Measurements from ENCODE around the gene SLC25A6. TPM values are rescaled to one million over a fixed set of nuclear protein-coding genes. Genes with fewer than 3 reads are reported as not detected.

SLC25A6 gene
- polyA plus RNA-seq, 3 donors from 2014 or later: 330 to 354 (median 347) TPM

DNA sequence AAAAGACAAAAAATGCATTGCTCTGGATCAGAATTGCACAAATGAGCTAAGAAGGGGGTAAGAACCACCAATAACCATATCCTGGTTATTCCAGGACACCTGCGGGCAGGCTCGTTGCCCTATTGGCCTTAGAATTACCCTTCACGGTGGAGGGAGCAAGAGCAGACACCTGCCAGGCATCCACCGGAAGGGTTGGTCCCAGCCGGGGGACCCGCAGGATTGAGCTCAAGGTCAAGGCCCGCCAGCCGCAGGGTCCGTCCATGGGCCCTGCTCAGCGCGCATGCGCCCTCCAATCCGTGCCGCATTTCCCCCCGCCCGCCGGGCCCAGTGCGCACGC is 575 bp downstream of the SLC25A6 start:
- peaks cover 0 to 1% (median 0%) of the 10 kb centered on the region in 6 donors for H3K9me3 Mint-ChIP-seq
- peaks cover 8 to 17% (median 13%) of the 10 kb centered on the region in 3 donors for H3K36me3 Mint-ChIP-seq
- H3K27me3 Mint-ChIP-seq (ENCODE audit: low read depth in 3 of 3): peaks cover 13 to 21% (median 14%) of the 10 kb centered on the region in 3 donors
- peaks cover 39 to 44% of the 10 kb centered on the region in 2 donors for H3K4me1 Mint-ChIP-seq
- peak overlapping the region; percentile 86 to 94 (median 91) for H3K4me3 Mint-ChIP-seq
- DNase-seq: peak in 1 of 3 donors; percentile 94
- H3K27ac Mint-ChIP-seq: peak overlapping the region in 5 of 6 donors; percentile 77 to 90 (median 86)

DNA sequence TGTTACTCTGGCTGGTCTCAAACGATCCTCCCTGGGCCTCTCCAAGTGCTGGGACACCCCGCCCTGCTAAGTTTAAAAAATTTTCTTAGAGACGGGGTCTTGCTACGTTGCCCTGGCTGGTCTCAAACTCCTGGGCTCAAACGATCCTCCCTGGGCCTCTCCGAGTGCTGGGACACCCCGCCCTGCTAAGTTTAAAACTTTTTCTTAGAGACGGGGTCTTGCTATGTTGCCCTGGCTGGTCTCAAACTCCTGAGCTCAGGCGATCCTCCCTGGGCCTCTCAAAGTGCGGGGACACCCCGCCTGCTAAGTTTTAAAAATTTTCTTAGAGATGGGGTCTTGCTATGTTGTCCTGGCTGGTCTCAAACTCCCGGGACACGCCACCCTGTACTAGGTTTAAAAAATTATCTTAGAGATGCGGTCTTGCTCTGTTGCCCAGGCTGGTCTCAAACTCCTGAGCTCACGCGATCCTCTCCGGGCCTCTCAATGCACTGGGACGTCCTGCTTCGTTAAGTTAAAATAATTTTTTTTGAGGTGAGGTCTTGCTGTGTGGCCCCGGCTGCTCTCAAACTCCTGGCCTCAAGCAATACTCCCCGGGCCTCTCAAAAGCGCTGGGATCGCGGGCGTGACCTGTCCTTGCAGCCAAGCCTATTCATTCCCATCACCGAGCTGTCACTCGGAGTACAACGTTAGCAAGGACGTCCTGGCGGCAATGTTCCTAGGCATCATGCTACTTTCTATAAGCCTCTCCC is 1.1 kb downstream of the SLC25A6 start:
- Mint-ChIP-seq H3K4me1 (peaks cover 39 to 41% of the 10 kb centered on the region in 2 donors), H3K9me3 (peaks cover 0 to 1% (median 0%) of the 10 kb centered on the region in 6 donors), H3K27me3 (ENCODE audit: low read depth in 3 of 3) (peaks cover 13 to 22% (median 16%) of the 10 kb centered on the region in 3 donors), H3K36me3 (peaks cover 8 to 17% (median 15%) of the 10 kb centered on the region in 3 donors), H3K27ac (peak overlapping the region in 5 of 6 donors; percentile 49 to 90 (median 86)), H3K4me3 (peak overlapping the region; percentile 86 to 94 (median 91))
- DNase-seq: no peak

GRCh38 chrX:1389993-1390285 is 2.0 kb downstream of the SLC25A6 start:
- Mint-ChIP-seq H3K9me3 (no peaks in the 10 kb centered on the region), H3K4me1 (peaks cover 38 to 39% of the 10 kb centered on the region in 2 donors), H3K27ac (no peak overlapping the region), H3K4me3 (peak overlapping the region in 3 of 5 donors; percentile 58 to 65 (median 63)), H3K36me3 (peaks cover 8 to 23% (median 18%) of the 10 kb centered on the region in 3 donors), H3K27me3 (ENCODE audit: low read depth in 3 of 3) (peaks cover 13 to 23% (median 15%) of the 10 kb centered on the region in 3 donors)
- DNase-seq: no peak

- DNase-seq: no peak
- Mint-ChIP-seq H3K9me3 (no peaks in the 10 kb centered on the region), H3K36me3 (peaks cover 8 to 28% (median 18%) of the 10 kb centered on the region in 3 donors), H3K27me3 (ENCODE audit: low read depth in 3 of 3) (peaks cover 13 to 23% (median 15%) of the 10 kb centered on the region in 3 donors), H3K4me1 (peaks cover 36 to 39% of the 10 kb centered on the region in 2 donors), H3K4me3 (peak overlapping the region in 3 of 5 donors; percentile 43 to 64 (median 63)), H3K27ac (no peak overlapping the region)
These were observed 2.5 kb downstream of the SLC25A6 start for GRCh38 chrX:1389181-1389992.

GRCh38 chrX:1388651-1389050 is 3.3 kb downstream of the SLC25A6 start:
- no peak for DNase-seq
- Mint-ChIP-seq H3K9me3 (no peaks in the 10 kb centered on the region), H3K27me3 (ENCODE audit: low read depth in 3 of 3) (peaks cover 13 to 23% (median 18%) of the 10 kb centered on the region in 3 donors), H3K4me1 (peaks cover 35 to 36% of the 10 kb centered on the region in 2 donors), H3K36me3 (peaks cover 8 to 28% (median 18%) of the 10 kb centered on the region in 3 donors), H3K4me3 (peak overlapping the region; percentile 20 to 64 (median 43)), H3K27ac (peak overlapping the region in 1 of 6 donors; percentile 29)

GRCh38 chrX:1387141-1387776 is 4.7 kb downstream of the SLC25A6 start:
- Mint-ChIP-seq H3K27me3 (ENCODE audit: low read depth in 3 of 3) (peaks cover 13 to 28% (median 14%) of the 10 kb centered on the region in 3 donors), H3K9me3 (no peaks in the 10 kb centered on the region), H3K36me3 (peaks cover 8 to 28% (median 18%) of the 10 kb centered on the region in 3 donors), H3K4me3 (no peak overlapping the region), H3K4me1 (peaks cover 28 to 34% of the 10 kb centered on the region in 2 donors), H3K27ac (no peak overlapping the region)
- DNase-seq: no peak

GRCh38 chrX:1386338-1387127 is 5.4 kb downstream of the SLC25A6 start:
- no peak overlapping the region for H3K4me3 Mint-ChIP-seq
- H3K27ac Mint-ChIP-seq: peak overlapping the region in 1 of 6 donors; percentile 19
- H3K36me3 Mint-ChIP-seq: peaks cover 8 to 28% (median 18%) of the 10 kb centered on the region in 3 donors
- DNase-seq: no peak
- peaks cover 9 to 24% (median 9%) of the 10 kb centered on the region in 3 donors for H3K27me3 Mint-ChIP-seq (ENCODE audit: low read depth in 3 of 3)
- peaks cover 28 to 35% of the 10 kb centered on the region in 2 donors for H3K4me1 Mint-ChIP-seq
- no peaks in the 10 kb centered on the region for H3K9me3 Mint-ChIP-seq

DNA sequence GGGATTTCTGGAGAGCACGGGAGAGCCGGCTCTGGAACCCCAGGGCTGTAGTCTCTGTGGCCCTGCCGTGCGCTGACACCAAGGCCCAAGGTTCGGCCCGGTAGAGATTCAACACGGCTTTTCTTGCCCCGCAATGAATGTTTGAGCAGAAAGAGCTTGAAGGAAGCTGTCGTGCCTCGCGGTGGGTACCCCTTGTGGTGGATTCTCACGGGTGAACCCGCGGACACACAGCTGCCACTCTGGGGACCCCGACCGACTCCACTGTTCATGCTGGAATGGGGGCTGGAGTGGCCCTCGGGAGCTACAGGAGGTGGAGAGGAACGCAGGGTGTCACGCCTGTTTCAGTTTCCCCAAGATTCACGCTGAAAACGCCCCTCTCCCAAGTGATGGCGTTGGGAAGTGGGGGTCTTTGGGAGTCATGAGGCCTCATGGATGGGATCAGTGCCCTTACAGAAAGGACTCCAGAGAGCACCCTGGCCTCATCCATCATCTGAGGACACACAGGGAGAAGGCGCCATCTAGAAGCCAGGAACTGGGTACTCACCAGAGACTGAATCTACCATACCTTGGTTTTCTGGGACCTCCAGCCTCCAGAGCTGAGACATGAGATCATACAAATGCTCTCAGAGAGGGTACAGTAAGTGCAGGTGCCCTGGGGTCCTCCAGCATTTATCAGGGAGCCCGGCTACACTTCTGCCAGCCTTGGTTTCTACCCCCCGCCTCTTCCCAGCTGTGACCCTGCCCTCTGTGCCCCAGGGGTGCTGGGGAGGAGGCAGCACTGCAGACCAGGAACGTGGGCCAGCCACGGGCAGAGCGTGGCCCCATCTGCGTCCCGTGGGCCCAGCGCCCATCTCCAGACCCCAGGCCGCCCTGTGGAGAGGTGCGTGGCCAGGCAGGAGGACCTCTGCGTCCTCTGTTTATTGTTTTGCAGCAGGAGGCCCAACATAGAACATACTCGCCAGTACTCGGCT is 6.4 kb downstream of the SLC25A6 start:
- peaks cover 2 to 23% (median 9%) of the 10 kb centered on the region in 3 donors for H3K27me3 Mint-ChIP-seq (ENCODE audit: low read depth in 3 of 3)
- peaks cover 8 to 28% (median 18%) of the 10 kb centered on the region in 3 donors for H3K36me3 Mint-ChIP-seq
- H3K9me3 Mint-ChIP-seq: no peaks in the 10 kb centered on the region
- peak overlapping the region in 1 of 6 donors; percentile 40 for H3K27ac Mint-ChIP-seq
- H3K4me1 Mint-ChIP-seq: peaks cover 19 to 26% of the 10 kb centered on the region in 2 donors
- no peak overlapping the region for H3K4me3 Mint-ChIP-seq
- DNase-seq: no peak

- Mint-ChIP-seq H3K4me3 (no peak overlapping the region), H3K9me3 (no peaks in the 10 kb centered on the region), H3K4me1 (peaks cover 19 to 21% of the 10 kb centered on the region in 2 donors), H3K27ac (peak overlapping the region in 1 of 6 donors; percentile 40), H3K27me3 (ENCODE audit: low read depth in 3 of 3) (peaks cover 2 to 21% (median 11%) of the 10 kb centered on the region in 3 donors), H3K36me3 (peaks cover 8 to 28% (median 18%) of the 10 kb centered on the region in 3 donors)
- DNase-seq: no peak
These were observed 7.2 kb downstream of the SLC25A6 start for GRCh38 chrX:1384658-1385252.

GRCh38 chrX:1380672-1381233 is 11.2 kb downstream of the SLC25A6 start:
- peaks cover 2 to 13% (median 8%) of the 10 kb centered on the region in 3 donors for H3K27me3 Mint-ChIP-seq (ENCODE audit: low read depth in 3 of 3)
- no peak overlapping the region for H3K4me3 Mint-ChIP-seq
- peaks cover 0 to 1% of the 10 kb centered on the region in 2 donors for H3K4me1 Mint-ChIP-seq
- H3K36me3 Mint-ChIP-seq: peaks cover 0 to 11% (median 3%) of the 10 kb centered on the region in 3 donors
- DNase-seq: no peak
- peak overlapping the region in 1 of 6 donors; percentile 17 for H3K27ac Mint-ChIP-seq
- no peaks in the 10 kb centered on the region for H3K9me3 Mint-ChIP-seq

DNA sequence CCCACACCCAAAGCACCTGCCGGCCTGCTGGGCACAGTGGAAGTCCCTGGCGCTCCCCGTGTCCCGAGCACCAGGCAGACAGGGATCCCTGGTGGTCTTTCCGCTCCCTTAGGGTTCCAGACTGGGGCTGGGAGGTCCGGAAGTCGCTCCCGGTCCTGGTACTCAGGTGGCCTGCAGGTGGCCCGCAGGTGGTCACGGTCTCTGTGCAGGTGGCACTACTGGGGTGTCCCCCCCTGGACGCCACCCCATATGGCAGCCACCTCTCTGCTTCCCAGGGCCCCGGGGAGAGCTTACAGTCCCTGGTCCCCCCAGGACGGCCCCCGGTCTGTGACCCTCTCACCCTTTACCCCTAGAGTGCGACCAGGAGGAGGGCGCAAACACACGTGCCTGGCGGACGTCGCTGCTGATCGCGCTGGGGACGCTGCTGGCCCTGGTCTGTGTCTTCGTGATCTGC is 13.6 kb downstream of the SLC25A6 start:
- Mint-ChIP-seq H3K27me3 (ENCODE audit: low read depth in 3 of 3) (peaks cover 2 to 9% (median 5%) of the 10 kb centered on the region in 3 donors), H3K4me3 (no peak overlapping the region), H3K9me3 (no peaks in the 10 kb centered on the region), H3K4me1 (peaks cover 0 to 1% of the 10 kb centered on the region in 2 donors), H3K36me3 (no peaks in the 10 kb centered on the region), H3K27ac (no peak overlapping the region)
- no peak for DNase-seq

Measured in immature natural killer cell (primary cell).